ELR (cell line): ENCODE results near the gene KRTAP4-16.
"Not testable (repeated sequence)": the region's sequence is repeated elsewhere in the genome, so short reads cannot be mapped to it uniquely, and the experiment has no call there.

Source experiments
- DNase-seq: peaks from one replicate; pipeline ENCODE4 v3.0.0-alpha.2; 2015; ENCODE audit warnings: low read depth

Gene KRTAP4-16

DNA sequence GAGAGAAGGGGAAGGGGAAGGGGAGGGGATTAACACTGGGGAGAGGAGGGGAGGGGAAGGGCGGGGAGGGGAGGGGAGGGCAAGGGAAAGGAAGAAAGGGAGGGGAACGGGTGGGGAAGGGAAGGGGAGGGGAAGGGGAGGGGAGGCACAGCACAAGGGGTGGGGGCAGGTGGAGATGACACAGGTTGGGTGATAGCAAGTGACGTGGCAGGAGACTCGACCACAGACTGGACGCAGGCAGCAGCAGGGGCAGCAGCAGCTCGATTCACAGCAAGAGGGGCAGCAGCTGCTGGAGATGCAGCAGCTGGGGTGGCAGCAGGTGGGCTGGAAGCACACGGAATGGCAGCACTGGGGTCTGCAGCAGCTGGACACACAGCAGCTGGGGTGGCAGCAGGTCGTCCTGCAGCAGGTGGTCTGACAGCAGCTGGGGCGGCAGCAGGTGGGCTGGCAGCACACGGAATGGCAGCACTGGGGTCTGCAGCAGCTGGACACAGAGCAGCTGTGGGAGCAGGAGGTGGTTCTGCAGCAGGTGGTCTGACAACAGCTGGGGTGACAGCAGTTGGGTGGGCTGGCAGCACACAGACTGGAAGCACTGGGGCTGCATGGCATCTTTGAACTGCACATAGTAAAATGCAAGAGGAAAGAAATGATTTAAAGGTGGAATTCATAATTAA lies at the start of gene KRTAP4-16:
Gene KRTAP4-16 (minus strand): TSS at position 624 of the 674 bp plus-strand sequence. CDS start 0 bp downstream, at position 624.
- peak; percentile 73 for DNase-seq

GRCh38 chr17:41151525-41151924 lies 49.5 kb upstream of the KRTAP4-16 start:
- DNase-seq = no peak

DNA sequence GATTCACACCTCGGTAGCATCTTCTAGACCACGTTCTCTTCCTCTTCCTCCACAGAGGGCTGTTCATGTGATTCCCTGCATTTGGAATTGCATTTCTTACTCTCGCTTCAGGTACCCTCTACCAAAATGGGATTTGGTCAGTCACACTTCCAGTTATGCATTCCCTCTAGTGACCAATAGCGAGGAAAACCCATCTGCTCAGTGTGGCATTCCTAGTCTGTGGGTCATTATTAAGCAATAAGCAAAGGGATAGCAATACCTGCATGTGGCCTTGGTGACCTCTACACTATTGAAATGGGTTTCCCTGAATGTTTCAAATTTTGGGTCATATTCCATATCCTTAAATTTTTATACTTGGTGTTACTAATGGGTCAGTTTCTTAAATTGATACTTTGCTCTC lies 48.0 kb upstream of the KRTAP4-16 start:
- no peak for DNase-seq

- DNase-seq = no peak
Measured at GRCh38 chr17:41149652-41149985, 47.6 kb upstream of the KRTAP4-16 start, which contains the start of gene KRTAP4-5. TSS of gene KRTAP4-5 (minus strand) at chr17:41149825. CDS start at chr17:41149767, 58 bp downstream.

- not testable (repeated sequence) for DNase-seq
Measured at GRCh38 chr17:41148971-41149651, 47.1 kb upstream of the KRTAP4-16 start.

- DNase-seq = no peak
Measured at GRCh38 chr17:41147531-41148204, 45.7 kb upstream of the KRTAP4-16 start.

GRCh38 chr17:41145261-41145660 lies 43.3 kb upstream of the KRTAP4-16 start:
- DNase-seq = no peak

- no peak for DNase-seq
Measured at GRCh38 chr17:41144846-41145245, 42.8 kb upstream of the KRTAP4-16 start.

DNA sequence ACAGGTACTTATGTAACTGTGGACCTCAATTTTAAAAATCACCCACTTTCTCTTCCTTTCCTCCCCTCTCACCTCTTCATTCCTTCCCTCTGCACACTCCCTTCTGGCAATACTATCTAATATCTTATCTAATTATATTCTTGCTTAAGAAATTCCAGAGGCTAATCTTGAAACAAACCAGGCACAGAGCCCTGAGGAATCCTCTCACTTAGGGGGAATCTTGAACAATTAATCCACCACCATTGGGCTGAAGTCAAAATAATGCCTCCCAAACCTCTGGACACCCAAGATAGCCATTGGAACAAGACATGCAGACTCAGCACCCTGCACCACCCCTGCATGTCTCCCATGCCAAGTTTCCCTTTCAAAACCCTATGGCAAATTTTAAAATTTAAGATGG lies 39.4 kb upstream of the KRTAP4-16 start:
- no peak for DNase-seq

GRCh38 chr17:41140360-41141131 lies 38.5 kb upstream of the KRTAP4-16 start, which contains the start of gene KRTAP4-6:
TSS of gene KRTAP4-6 (minus strand) at chr17:41140544. CDS start at chr17:41140487, 57 bp downstream.
- DNase-seq = peak; percentile 92

DNA sequence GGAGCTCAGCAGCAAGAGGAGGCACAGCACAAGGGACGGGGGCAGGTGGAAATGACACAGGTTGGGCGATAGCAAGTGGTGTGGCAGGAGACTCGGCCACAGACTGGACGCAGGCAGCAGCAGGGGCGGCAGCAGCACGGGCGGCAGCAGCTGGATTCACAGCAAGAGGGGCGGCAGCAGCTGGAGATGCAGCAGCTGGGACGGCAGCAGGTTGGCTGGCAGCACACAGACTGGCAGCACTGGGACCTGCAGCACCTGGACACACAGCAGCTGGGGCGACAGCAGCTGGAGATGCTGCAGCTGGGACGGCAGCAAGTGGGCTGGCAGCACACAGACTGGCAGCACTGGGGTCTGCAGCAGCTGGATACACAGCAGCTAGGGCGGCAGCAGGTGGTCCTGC lies 37.9 kb upstream of the KRTAP4-16 start:
- DNase-seq = not testable (repeated sequence)

- peak; percentile 38 for DNase-seq
Measured at GRCh38 chr17:41133880-41134735, 32.1 kb upstream of the KRTAP4-16 start.

DNA sequence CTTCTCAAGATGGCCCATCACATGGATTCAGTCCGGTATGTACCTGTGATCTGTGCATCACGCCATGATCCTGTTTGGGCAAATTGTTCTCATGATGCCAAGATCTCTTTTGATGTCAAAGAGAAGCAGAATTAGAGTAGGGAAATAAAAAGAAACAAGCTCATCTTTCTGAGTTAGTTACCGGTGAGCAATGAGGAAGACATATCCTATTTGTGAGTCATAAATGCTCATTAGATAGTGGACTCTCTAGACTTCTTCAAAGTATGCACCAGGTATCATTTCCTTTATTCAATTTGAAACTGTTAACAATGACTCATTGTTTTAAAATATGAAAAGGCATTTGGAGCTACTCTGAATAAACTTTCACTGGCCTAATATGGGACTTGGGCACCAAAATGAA lies 30.0 kb upstream of the KRTAP4-16 start:
- peak; percentile 88 for DNase-seq

DNA sequence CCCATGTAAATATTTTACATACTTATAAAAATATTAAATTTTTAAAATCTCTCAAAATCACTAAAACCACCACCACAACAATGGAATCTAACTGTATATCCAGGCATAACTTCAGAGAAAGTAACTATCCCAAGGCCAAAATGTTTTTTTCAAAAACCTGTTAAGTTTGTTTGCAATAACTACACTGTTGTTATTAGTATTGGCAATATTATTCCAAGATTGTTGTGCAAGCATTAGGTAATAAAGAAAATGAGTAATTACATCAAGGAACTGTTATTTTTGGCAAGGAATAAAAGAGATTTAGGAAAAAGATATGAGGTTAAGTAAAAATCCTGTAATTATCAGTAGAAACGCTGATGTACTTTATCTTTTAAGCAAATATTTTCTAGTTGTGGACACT lies 25.4 kb upstream of the KRTAP4-16 start:
- no peak for DNase-seq

GRCh38 chr17:41126412-41126811 lies 24.4 kb upstream of the KRTAP4-16 start:
- DNase-seq = no peak

- DNase-seq = no peak
Measured at GRCh38 chr17:41125064-41125463, 23.1 kb upstream of the KRTAP4-16 start.

- not testable (repeated sequence) for DNase-seq
Measured at GRCh38 chr17:41123991-41124371, 22.0 kb upstream of the KRTAP4-16 start, which contains the start of gene KRTAP4-12. TSS of gene KRTAP4-12 (minus strand) at chr17:41124182. CDS start at chr17:41124122, 60 bp downstream.

DNA sequence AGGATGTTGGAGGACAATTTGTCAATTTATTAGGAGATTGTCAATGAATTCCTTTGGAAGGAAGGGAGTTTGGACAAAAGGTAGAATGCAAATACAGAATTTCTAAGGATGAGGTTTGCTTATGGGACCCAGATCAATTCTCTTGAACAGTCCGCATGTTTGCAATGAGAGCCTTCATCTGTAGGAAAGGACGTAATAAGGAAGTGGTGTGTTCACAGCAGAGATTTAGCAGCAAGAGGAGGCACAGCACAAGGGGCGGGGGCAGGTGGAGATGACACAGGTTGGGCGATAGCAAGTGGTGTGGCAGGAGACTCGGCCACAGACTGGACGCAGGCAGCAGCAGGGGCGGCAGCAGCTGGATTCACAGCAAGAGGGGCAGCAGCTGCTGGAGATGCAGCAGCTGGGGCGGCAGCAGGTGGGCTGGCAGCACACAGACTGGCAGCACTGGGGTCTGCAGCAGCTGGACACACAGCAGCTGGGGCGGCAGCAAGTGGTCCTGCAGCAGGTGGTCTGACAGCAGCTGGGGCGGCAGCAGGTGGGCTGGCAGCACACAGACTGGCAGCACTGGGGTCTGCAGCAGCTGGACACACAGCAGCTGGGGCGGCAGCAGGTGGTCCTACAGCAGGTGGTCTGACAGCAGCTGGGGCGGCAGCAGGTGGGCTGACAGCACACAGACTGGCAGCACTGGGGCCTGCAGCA lies 21.4 kb upstream of the KRTAP4-16 start:
- not testable (repeated sequence) for DNase-seq

DNA sequence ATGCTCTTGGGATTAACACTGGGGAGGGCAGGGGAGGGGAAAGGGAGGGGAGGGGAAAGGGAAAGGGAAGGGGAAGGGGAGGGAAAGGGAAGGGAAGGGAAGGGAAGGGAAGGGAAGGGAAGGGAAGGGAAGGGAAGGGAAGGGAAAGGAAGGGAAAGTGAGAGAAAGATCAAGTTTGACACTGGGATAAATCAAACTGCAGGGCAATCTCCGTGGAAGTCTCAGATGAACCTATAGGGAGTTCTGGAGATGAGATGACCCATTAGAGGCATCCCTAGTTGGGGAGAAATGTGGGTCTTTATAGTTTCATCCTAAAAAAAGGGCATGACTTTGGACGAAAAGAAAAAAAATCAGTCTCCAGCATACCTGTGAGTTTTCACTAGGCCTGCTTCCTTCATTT lies 19.7 kb upstream of the KRTAP4-16 start:
- no peak for DNase-seq
